Naive thymus-derived CD4-positive, alpha-beta T cell (primary cell): ENCODE data around the gene SLC39A11. TPM values are rescaled to one million over a fixed set of nuclear protein-coding genes. Genes with fewer than 3 reads are reported as not detected.

Experiments
- ATAC-seq: fragments of 150-1000 bp; cut with Tn5 transposase; 2 replicates; pipeline ENCODE4 v1.10.0; 2021; ENCODE audit warnings: mild to moderate bottlenecking, moderate library complexity
- CTCF ChIA-PET: fragments of 350-600 bp; sonication (Branson Sonifier 250); formaldehyde crosslinking; loops from one replicate; lab custom pipeline; 2021; ENCODE audit warnings: antibody characterized with exemption; lab: Charles Lee
- POLR2A ChIA-PET: fragments of 350-600 bp; sonication (Branson Sonifier 250); formaldehyde crosslinking; loops from one replicate; lab custom pipeline; 2021; ENCODE audit warnings: antibody characterized with exemption, inconsistent platforms; lab: Charles Lee
- DNase-seq, 9 donors: peaks; one replicate each; pipeline versions ENCODE4 v3.0.0 to v3.0.0-alpha.2; 2020 to 2022; ENCODE audit warnings: mixed read lengths in 1 of 9
- H3K27ac ChIP-seq: one replicate; pipeline ENCODE4 v1.7.0; 2013; ENCODE audit warnings: mild to moderate bottlenecking, low read depth, low read length, moderate library complexity
- H3K27me3 ChIP-seq, 2 donors: one replicate each; pipeline ENCODE4 v1.7.0; 2013; ENCODE audit warnings: low read length in 2 of 2, mild to moderate bottlenecking in 2 of 2, moderate library complexity in 2 of 2; ENCODE audit not compliant: control insufficient read depth in 2 of 2, insufficient read depth in 2 of 2
- H3K36me3 ChIP-seq, 3 experiments: 1 replicate in 2 of 3; 2 replicates in 1 of 3; pipeline ENCODE4 v1.7.0; 2013; ENCODE audit warnings: low read length in 3 of 3, mild to moderate bottlenecking in 3 of 3, moderate library complexity in 1 of 3; ENCODE audit not compliant: insufficient read depth in 3 of 3, control insufficient read depth in 2 of 3
- H3K4me1 ChIP-seq, 2 donors: one replicate each; pipeline ENCODE4 v1.7.0; 2013; ENCODE audit warnings: low read length in 2 of 2, mild to moderate bottlenecking in 2 of 2, moderate library complexity in 1 of 2; ENCODE audit not compliant: control insufficient read depth in 2 of 2, insufficient read depth in 2 of 2
- H3K4me3 ChIP-seq: 2 replicates; pipeline ENCODE4 v1.7.0; 2013; ENCODE audit warnings: mild to moderate bottlenecking, low read length
- H3K9me3 ChIP-seq, 3 experiments: 1 replicate in 2 of 3; 2 replicates in 1 of 3; pipeline ENCODE4 v1.7.0; 2013; ENCODE audit warnings: low read length in 3 of 3; ENCODE audit not compliant: control insufficient read depth in 2 of 3
- H3K27ac Mint-ChIP-seq, 9 donors: one replicate each; pipeline ENCODE4 v1.8.0; 2020 to 2022; ENCODE audit warnings: mixed read lengths in 9 of 9, mild to moderate bottlenecking in 8 of 9, moderate library complexity in 5 of 9, inconsistent platforms in 2 of 9
- H3K27me3 Mint-ChIP-seq, 5 donors: one replicate each; pipeline ENCODE4 v1.8.0; 2021 to 2022; ENCODE audit warnings: mixed read lengths in 5 of 5, mild to moderate bottlenecking in 1 of 5
- H3K36me3 Mint-ChIP-seq, 5 donors: one replicate each; pipeline ENCODE4 v1.8.0; 2020 to 2022; ENCODE audit warnings: mixed read lengths in 5 of 5, mild to moderate bottlenecking in 3 of 5, inconsistent platforms in 1 of 5
- H3K4me1 Mint-ChIP-seq, 7 donors: one replicate each; pipeline ENCODE4 v1.8.0; 2020 to 2022; ENCODE audit warnings: mixed read lengths in 7 of 7, mild to moderate bottlenecking in 3 of 7, inconsistent platforms in 1 of 7
- H3K4me3 Mint-ChIP-seq, 10 donors: one replicate each; pipeline ENCODE4 v1.8.0; 2020 to 2022; ENCODE audit warnings: mild to moderate bottlenecking in 10 of 10, mixed read lengths in 10 of 10, moderate library complexity in 6 of 10, inconsistent platforms in 2 of 10
- H3K9me3 Mint-ChIP-seq, 11 donors: one replicate each; pipeline ENCODE4 v1.8.0; 2020 to 2022; ENCODE audit warnings: mixed read lengths in 11 of 11, mild to moderate bottlenecking in 4 of 11, inconsistent platforms in 1 of 11, moderate library complexity in 1 of 11
- intact Hi-C, 2 donors: fragments of 100-400 bp; cut with micrococcal nuclease; formaldehyde crosslinking; loops; one replicate each; pipeline ENCODE4 v1.15.1; 2023
- polyA plus RNA-seq, 2 donors: library from polyadenylated mRNA; unstranded; fragments of 300-500 nt; fragmentation: Illumina TruSeq; gene quantifications; one replicate each; pipeline ENCODE4 v1.2.3, GENCODE V29; 2021
- total RNA-seq, 6 experiments: library from RNA in 5 of 6; stranded (reverse) in 5 of 6; gene quantifications; 1 replicate in 5 of 6; 2 replicates in 1 of 6; pipeline ENCODE4 v1.2.3 and lab custom pipeline; 2021 to 2026

Gene SLC39A11
- total and polyA plus RNA-seq, 7 experiments from 2014 or later = 8.5 to 36.7 (median 19.8) TPM

DNA sequence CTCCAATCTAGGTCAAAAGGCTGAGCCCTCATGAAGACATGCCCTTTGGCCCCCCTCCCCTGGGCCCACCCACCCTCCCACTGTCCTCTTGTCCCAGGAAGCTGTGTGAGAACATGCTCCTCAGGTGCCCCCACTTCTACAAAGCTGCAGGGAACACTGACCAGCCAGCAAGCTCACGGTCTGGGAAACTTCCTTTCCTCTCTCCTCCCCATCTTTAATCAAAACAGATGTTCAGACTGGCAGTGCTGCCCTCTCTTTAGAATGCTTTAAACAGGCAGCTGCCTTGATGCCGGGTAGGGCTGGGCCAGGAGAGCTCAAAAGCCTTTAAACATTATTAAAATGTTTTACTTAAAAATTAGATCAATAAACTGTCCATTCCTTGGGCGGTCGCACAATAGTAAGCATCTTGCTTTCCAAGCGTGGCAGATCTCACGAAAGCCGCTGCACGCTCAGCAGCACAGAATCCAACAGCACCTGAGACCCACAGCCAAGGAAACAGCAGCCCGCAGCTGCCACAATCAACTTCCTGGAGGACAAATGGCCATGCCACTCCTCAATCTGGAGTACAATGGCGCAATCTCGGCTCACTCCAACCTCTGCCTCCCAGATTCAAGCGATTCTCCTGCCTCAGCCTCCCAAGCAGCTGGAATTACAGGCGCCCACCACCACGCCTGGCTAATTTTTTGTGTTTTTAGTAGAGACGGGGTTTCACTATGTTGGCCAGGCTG is 399.2 kb downstream of the SLC39A11 start:
- Histone ChIP-seq H3K27me3 (no peaks in the 10 kb centered on the region), H3K36me3 (no peaks in the 10 kb centered on the region), H3K4me1 (no peaks in the 10 kb centered on the region), H3K9me3 (no peaks in the 10 kb centered on the region), H3K4me3 (no peak overlapping the region), H3K27ac (no peak overlapping the region)
- ATAC-seq (no peak), DNase-seq (no peak)
- intact Hi-C loops = no loop called here
- Mint-ChIP-seq H3K36me3 (peaks cover 0 to 30% (median 4%) of the 10 kb centered on the region in 5 donors), H3K4me3 (no peak overlapping the region), H3K27ac (no peak overlapping the region), H3K27me3 (no peaks in the 10 kb centered on the region), H3K4me1 (peaks cover 0 to 5% (median 0%) of the 10 kb centered on the region in 7 donors), H3K9me3 (no peaks in the 10 kb centered on the region)
- POLR2A ChIA-PET = no interaction called here
- CTCF ChIA-PET = no interaction called here

DNA sequence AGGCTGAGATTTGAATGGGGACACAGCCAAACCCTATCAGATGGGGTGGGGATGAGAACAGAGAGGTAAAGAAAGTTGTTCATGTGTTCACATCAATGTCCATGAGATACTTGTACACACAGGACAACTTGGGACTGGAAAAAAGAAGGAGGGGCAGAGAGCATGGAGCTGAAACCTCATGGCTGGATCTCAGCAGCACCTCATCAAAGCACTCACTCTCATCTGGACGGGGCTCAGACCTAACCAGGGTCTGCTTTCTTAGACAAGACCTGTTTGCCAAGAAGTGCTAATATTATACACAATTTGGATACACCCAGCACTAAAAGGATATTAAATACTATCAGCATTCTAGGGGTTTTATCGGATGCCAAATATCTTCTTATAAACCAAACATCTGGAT is 399.8 kb downstream of the SLC39A11 start:
- no peak for DNase-seq
- intact Hi-C loops = no loop called here
- H3K27ac Mint-ChIP-seq = no peak overlapping the region
- CTCF ChIA-PET = no interaction called here
- POLR2A ChIA-PET = no interaction called here
- H3K36me3 Mint-ChIP-seq = peaks cover 0 to 30% (median 4%) of the 10 kb centered on the region in 5 donors
- Histone ChIP-seq H3K9me3 (no peaks in the 10 kb centered on the region), H3K4me3 (no peak overlapping the region), H3K36me3 (no peaks in the 10 kb centered on the region), H3K27ac (no peak overlapping the region), H3K27me3 (no peaks in the 10 kb centered on the region), H3K4me1 (no peaks in the 10 kb centered on the region)
- H3K9me3 Mint-ChIP-seq = no peaks in the 10 kb centered on the region
- no peak for ATAC-seq
- no peak overlapping the region for H3K4me3 Mint-ChIP-seq
- no peaks in the 10 kb centered on the region for H3K27me3 Mint-ChIP-seq
- H3K4me1 Mint-ChIP-seq = peaks cover 0 to under 1% (median 0%) of the 10 kb centered on the region in 7 donors

DNA sequence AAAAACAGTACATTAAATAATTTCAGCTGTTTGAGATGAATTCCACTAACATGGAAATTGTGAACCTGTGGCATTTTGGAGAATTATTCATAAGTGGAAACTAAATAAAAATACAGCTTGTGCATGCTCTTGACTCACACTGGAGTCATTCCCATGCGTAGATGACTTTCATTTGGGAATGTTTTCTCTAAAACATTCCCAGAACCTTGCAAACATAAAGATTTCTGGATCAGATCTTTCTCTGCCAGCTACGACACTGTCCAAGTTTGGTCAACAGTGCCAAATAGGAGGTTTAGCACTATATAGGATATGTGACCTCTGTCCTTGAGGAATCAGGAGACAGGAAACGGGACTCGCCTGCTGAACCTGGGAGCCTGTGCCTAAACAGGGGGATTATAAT is 400.9 kb downstream of the SLC39A11 start:
- H3K4me3 Mint-ChIP-seq = no peak overlapping the region
- no peak overlapping the region for H3K27ac Mint-ChIP-seq
- H3K27me3 Mint-ChIP-seq = no peaks in the 10 kb centered on the region
- ChIA-PET CTCF (no interaction called here), POLR2A (no interaction called here)
- H3K27ac ChIP-seq = no peak overlapping the region
- no peak overlapping the region for H3K4me3 ChIP-seq
- peaks cover 0 to 30% (median 4%) of the 10 kb centered on the region in 5 donors for H3K36me3 Mint-ChIP-seq
- no peaks in the 10 kb centered on the region for H3K27me3 ChIP-seq
- intact Hi-C loops = no loop called here
- H3K36me3 ChIP-seq = no peaks in the 10 kb centered on the region
- H3K9me3 ChIP-seq = no peaks in the 10 kb centered on the region
- H3K4me1 Mint-ChIP-seq = no peaks in the 10 kb centered on the region
- H3K9me3 Mint-ChIP-seq = no peaks in the 10 kb centered on the region
- H3K4me1 ChIP-seq = no peaks in the 10 kb centered on the region
- DNase-seq (no peak), ATAC-seq (no peak)

DNA sequence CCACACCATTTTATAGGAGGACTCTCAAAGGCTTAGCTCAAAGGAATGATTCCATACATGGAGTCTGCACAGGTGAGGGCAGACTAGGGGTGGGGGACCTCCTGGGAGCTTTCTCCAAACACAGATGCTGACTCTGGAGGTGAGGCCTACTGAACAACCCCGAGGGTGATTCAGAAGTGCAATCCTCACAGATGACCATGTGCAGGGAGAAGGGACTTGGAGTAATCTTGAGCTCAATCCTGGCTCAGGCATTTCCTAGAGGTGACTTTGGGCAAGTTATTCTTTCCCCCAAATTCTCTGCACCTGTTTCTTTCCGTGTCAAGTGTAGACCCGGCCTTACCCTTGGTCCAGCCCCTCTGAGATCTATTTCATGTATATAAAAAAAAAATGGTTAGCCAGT is 401.5 kb downstream of the SLC39A11 start:
- intact Hi-C loops = no loop called here
- Mint-ChIP-seq H3K4me1 (peaks cover 0 to under 1% (median 0%) of the 10 kb centered on the region in 7 donors), H3K4me3 (no peak overlapping the region), H3K27ac (no peak overlapping the region), H3K27me3 (no peaks in the 10 kb centered on the region), H3K36me3 (peaks cover 0 to 30% (median 4%) of the 10 kb centered on the region in 5 donors), H3K9me3 (no peaks in the 10 kb centered on the region)
- H3K27ac ChIP-seq = no peak overlapping the region
- H3K36me3 ChIP-seq = no peaks in the 10 kb centered on the region
- ATAC-seq (no peak), DNase-seq (no peak)
- POLR2A ChIA-PET = no interaction called here
- no peaks in the 10 kb centered on the region for H3K9me3 ChIP-seq
- no peaks in the 10 kb centered on the region for H3K4me1 ChIP-seq
- H3K4me3 ChIP-seq = no peak overlapping the region
- CTCF ChIA-PET = no interaction called here
- no peaks in the 10 kb centered on the region for H3K27me3 ChIP-seq

DNA sequence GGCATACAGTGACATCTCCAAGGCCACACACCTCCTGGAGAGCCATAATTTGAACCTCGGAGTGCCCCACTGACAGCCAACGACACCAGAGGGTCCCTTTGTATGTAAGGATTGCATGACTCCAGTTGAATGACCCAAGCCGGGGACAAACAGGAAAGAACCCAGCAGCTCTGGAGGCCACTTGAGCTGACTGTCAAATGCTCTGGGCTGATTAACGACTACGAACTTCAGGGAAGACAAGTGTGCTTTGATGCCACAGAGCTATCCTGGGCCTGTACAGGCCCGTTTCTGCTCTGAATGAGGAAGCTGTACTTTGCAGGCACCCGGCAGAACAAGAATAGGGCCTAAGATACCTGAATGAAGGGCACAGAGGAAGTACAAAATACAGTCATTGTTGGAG is 404.6 kb downstream of the SLC39A11 start:
- peaks cover 0 to 2% (median 0%) of the 10 kb centered on the region in 5 donors for H3K27me3 Mint-ChIP-seq
- Histone ChIP-seq H3K36me3 (no peaks in the 10 kb centered on the region), H3K9me3 (no peaks in the 10 kb centered on the region), H3K4me3 (no peak overlapping the region), H3K27ac (no peak overlapping the region), H3K4me1 (no peaks in the 10 kb centered on the region), H3K27me3 (no peaks in the 10 kb centered on the region)
- DNase-seq (no peak), ATAC-seq (no peak)
- no peaks in the 10 kb centered on the region for H3K9me3 Mint-ChIP-seq
- CTCF ChIA-PET = no interaction called here
- H3K36me3 Mint-ChIP-seq = peaks cover 0 to 19% (median 0%) of the 10 kb centered on the region in 5 donors
- H3K27ac Mint-ChIP-seq = no peak overlapping the region
- H3K4me1 Mint-ChIP-seq = peaks cover 0 to 5% (median 0%) of the 10 kb centered on the region in 7 donors
- intact Hi-C loops = no loop called here
- POLR2A ChIA-PET = no interaction called here
- H3K4me3 Mint-ChIP-seq = no peak overlapping the region

DNA sequence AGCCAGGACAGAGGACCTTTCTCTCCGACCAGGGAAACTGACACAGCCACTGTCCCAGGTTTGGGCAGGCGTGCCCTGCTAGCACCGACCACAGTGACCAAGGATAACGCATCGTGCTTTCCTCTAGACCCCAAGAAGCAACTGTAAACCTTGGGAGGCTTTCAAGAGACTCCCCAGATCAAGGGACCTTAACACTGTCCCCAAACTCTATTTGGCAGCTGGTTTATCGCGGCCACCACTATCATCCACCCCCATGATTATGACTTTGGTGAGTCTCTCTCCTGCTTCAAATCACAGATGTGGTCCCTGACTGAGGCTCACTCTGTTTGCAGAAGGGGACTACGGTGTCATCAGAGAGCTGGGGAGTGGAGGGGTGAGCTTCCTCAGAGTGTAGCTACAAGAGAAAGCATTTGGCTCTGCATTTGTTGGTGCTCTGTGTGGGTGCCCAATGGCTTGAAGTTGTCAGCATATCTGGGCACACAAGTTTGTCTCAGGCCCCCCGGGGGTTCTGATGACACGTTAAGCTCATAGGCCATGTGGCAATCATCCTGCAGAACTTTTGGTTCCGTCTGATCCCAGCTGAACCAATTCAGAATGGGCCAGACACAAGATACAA is 408.0 kb downstream of the SLC39A11 start:
- H3K27ac Mint-ChIP-seq = no peak overlapping the region
- no peak overlapping the region for H3K4me3 ChIP-seq
- no peak overlapping the region for H3K4me3 Mint-ChIP-seq
- H3K36me3 ChIP-seq = no peaks in the 10 kb centered on the region
- intact Hi-C loops = no loop called here
- peaks cover 0 to 5% (median 0%) of the 10 kb centered on the region in 7 donors for H3K4me1 Mint-ChIP-seq
- DNase-seq (no peak), ATAC-seq (no peak)
- no peaks in the 10 kb centered on the region for H3K9me3 ChIP-seq
- H3K27me3 ChIP-seq = no peaks in the 10 kb centered on the region
- no peaks in the 10 kb centered on the region for H3K4me1 ChIP-seq
- peaks cover 0 to 2% (median 0%) of the 10 kb centered on the region in 5 donors for H3K27me3 Mint-ChIP-seq
- peaks cover 1 to 16% (median 5%) of the 10 kb centered on the region in 5 donors for H3K36me3 Mint-ChIP-seq
- H3K9me3 Mint-ChIP-seq = peaks cover 0 to 6% (median 0%) of the 10 kb centered on the region in 11 donors
- CTCF ChIA-PET = no interaction called here
- POLR2A ChIA-PET = no interaction called here
- H3K27ac ChIP-seq = no peak overlapping the region
